SU-DHL-6 (cell line): Measurements from ENCODE around the gene SLC38A3.

Experiments used
- CTCF ChIP-seq: fragments of 200-600 bp; sonication (generic); IDR thresholded peaks from one replicate; pipeline ENCODE4 v1.5.1; 2017; ENCODE audit warnings: antibody characterized with exemption, mild to moderate bottlenecking, low read length, moderate library complexity; ENCODE audit not compliant: insufficient read depth, poor library complexity, severe bottlenecking
- EZH2phosphoT487 ChIP-seq: fragments of 200-600 bp; sonication (generic), shearing (Covaris generic); conservative IDR thresholded peaks from 2 replicates; pipeline ENCODE4 v1.6.1; 2018; ENCODE audit warnings: mild to moderate bottlenecking, antibody characterized with exemption, low read length, moderate library complexity, mixed read lengths

GRCh38 chr3:50243543-50243895 is 38.4 kb downstream of the SLC38A3 start:
- TF ChIP-seq CTCF (no peak), EZH2phosphoT487 (no peak)
